Parathyroid adenoma (tissue), 2 donors: ENCODE data around the gene C4BPB.

ENCODE experiments used
- H2AFZ ChIP-seq: fragments of 300-600 bp; sonication (generic); one replicate; pipeline ENCODE4 v1.7.0; 2017; ENCODE audit warnings: antibody characterized with exemption, mild to moderate bottlenecking
- H3K27ac ChIP-seq: fragments of 300-600 bp; sonication (generic); one replicate; pipeline ENCODE4 v1.7.0; 2017
- H3K27me3 ChIP-seq: fragments of 300-600 bp; sonication (generic); one replicate; pipeline ENCODE4 v1.7.0; 2017; ENCODE audit warnings: low read length; ENCODE audit not compliant: control insufficient read depth, insufficient read depth
- H3K36me3 ChIP-seq: fragments of 300-600 bp; sonication (generic); one replicate; pipeline ENCODE4 v1.7.0; 2017; ENCODE audit warnings: low read length; ENCODE audit not compliant: control insufficient read depth, insufficient read depth
- H3K4me1 ChIP-seq: fragments of 300-600 bp; sonication (generic); one replicate; pipeline ENCODE4 v1.7.0; 2017; ENCODE audit warnings: control low read depth
- H3K4me2 ChIP-seq: fragments of 300-600 bp; sonication (generic); one replicate; pipeline ENCODE4 v1.7.0; 2017; ENCODE audit warnings: low read length
- H3K4me3 ChIP-seq: fragments of 300-600 bp; sonication (generic); one replicate; pipeline ENCODE4 v1.7.0; 2017; ENCODE audit warnings: low read depth, low read length
- H3K79me2 ChIP-seq: fragments of 300-600 bp; sonication (generic); one replicate; pipeline ENCODE4 v1.7.0; 2017; ENCODE audit warnings: control low read depth
- H3K9ac ChIP-seq: fragments of 300-600 bp; sonication (generic); one replicate; pipeline ENCODE4 v1.7.0; 2017; ENCODE audit warnings: mild to moderate bottlenecking
- H3K9me3 ChIP-seq: fragments of 300-600 bp; sonication (generic); one replicate; pipeline ENCODE4 v1.7.0; 2017; ENCODE audit warnings: low read length; ENCODE audit not compliant: control insufficient read depth
- TF ChIP-seq, protein P1 (sequence below): fragments of 300-600 bp; sonication (generic); IDR thresholded peaks from one replicate; pipeline ENCODE4 v1.7.0; 2017; ENCODE audit warnings: antibody characterized with exemption, mild to moderate bottlenecking
- donor health status: primary hyperparathyroidism.

The C4BPB gene

DNA sequence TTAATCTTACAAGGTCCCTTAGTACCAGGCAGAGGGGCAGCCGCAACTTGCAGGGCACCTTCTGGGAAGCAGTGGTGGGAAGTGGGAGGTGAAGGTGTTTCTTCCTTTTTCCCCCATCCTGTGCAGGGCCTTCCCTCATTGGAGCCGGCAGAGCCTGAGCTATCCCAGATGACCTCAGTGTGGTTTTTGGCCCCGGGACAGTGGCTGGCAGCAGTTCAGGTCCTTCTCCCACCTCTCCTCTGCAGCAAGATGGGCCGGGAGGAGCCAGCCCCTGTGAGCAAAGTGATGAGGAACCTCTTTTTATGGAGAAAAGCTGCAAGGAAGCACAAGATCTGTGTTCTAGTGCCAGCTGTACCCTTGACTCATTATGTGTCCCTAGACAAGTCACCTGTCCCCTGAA lies 28.8 kb upstream of the C4BPB start:
- Histone ChIP-seq H2AFZ (peak overlapping the region; percentile 11), H3K4me3 (no peak overlapping the region), H3K36me3 (no peaks in the 10 kb centered on the region), H3K27me3 (no peaks in the 10 kb centered on the region), H3K9me3 (no peaks in the 10 kb centered on the region), H3K27ac (no peak overlapping the region), H3K4me1 (no peaks in the 10 kb centered on the region), H3K9ac (no peak overlapping the region), H3K79me2 (no peaks in the 10 kb centered on the region), H3K4me2 (peak overlapping the region; percentile 42)
- TF ChIP-seq, protein P1, sequence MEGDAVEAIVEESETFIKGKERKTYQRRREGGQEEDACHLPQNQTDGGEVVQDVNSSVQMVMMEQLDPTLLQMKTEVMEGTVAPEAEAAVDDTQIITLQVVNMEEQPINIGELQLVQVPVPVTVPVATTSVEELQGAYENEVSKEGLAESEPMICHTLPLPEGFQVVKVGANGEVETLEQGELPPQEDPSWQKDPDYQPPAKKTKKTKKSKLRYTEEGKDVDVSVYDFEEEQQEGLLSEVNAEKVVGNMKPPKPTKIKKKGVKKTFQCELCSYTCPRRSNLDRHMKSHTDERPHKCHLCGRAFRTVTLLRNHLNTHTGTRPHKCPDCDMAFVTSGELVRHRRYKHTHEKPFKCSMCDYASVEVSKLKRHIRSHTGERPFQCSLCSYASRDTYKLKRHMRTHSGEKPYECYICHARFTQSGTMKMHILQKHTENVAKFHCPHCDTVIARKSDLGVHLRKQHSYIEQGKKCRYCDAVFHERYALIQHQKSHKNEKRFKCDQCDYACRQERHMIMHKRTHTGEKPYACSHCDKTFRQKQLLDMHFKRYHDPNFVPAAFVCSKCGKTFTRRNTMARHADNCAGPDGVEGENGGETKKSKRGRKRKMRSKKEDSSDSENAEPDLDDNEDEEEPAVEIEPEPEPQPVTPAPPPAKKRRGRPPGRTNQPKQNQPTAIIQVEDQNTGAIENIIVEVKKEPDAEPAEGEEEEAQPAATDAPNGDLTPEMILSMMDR = no peak

DNA sequence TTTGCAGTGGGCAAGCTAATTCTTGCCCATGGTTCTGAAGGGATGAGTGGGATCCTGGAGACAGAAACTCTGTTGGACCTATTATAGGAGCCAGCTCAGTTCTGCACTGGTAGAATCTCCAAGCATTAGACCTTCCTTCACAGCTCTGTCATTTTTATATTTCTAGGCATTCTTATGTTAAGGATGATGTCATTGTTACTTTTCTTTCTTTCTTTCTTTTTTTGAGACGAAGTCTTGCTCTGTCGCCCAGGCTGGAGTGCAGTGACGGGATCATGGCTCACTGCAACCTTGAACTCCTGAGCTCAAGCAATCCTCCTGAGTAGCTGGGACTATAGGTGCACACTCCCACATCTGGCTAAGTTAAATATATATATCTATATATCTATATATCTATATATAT lies 28.1 kb upstream of the C4BPB start:
- no peak overlapping the region for H3K27ac ChIP-seq
- no peaks in the 10 kb centered on the region for H3K27me3 ChIP-seq
- no peaks in the 10 kb centered on the region for H3K9me3 ChIP-seq
- H3K79me2 ChIP-seq = no peaks in the 10 kb centered on the region
- H2AFZ ChIP-seq = no peak overlapping the region
- H3K4me2 ChIP-seq = no peak overlapping the region
- TF ChIP-seq, protein P1 = no peak
- no peaks in the 10 kb centered on the region for H3K36me3 ChIP-seq
- H3K4me1 ChIP-seq = no peaks in the 10 kb centered on the region
- no peak overlapping the region for H3K9ac ChIP-seq
- no peak overlapping the region for H3K4me3 ChIP-seq

DNA sequence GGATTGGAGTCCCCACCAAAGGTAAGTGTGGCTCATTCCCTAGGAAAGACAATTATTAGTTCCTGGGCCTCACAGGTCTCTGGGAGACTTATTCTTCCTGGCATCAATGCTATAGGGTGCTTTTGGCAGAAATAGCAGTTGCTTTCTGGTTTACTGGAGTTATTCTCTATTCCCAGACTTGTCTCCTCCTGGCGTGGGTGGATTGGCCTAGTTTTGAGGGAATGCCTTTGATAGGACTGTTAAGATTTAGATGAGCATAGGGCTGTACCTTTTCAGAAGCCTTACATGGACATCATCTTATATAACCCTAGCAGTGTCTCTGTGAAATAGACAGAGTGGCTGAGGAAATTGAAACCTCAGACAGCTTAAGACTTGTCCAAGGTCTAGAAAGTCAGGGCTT lies 26.6 kb upstream of the C4BPB start:
- Histone ChIP-seq H3K4me2 (no peak overlapping the region), H2AFZ (no peak overlapping the region), H3K4me3 (no peak overlapping the region), H3K9ac (no peak overlapping the region), H3K9me3 (no peaks in the 10 kb centered on the region), H3K27ac (no peak overlapping the region), H3K4me1 (no peaks in the 10 kb centered on the region), H3K36me3 (no peaks in the 10 kb centered on the region), H3K79me2 (no peaks in the 10 kb centered on the region), H3K27me3 (no peaks in the 10 kb centered on the region)
- TF ChIP-seq, protein P1 = no peak

DNA sequence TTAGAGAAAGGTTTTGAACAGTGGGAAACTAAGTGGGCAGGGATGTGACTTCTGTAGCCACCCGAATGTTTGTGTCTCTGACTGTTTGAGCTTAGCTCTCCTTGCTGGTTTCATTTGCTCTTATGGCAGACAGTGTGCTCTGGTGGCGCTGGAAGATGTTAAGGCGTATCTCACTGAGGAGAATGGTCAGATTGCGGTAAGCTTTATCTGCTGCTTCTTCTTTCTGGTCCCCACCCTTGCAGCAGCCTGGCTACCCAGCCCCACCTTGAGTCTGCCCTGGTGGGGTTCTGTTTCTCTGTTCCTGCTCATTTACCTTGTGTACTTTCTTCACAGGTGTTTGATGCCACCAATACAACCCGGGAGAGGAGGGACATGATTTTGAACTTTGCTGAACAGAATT lies 25.6 kb upstream of the C4BPB start:
- no peaks in the 10 kb centered on the region for H3K79me2 ChIP-seq
- H3K4me3 ChIP-seq = no peak overlapping the region
- H2AFZ ChIP-seq = no peak overlapping the region
- no peaks in the 10 kb centered on the region for H3K36me3 ChIP-seq
- TF ChIP-seq, protein P1 = no peak
- no peak overlapping the region for H3K9ac ChIP-seq
- H3K27me3 ChIP-seq = no peaks in the 10 kb centered on the region
- H3K4me2 ChIP-seq = no peak overlapping the region
- H3K4me1 ChIP-seq = no peaks in the 10 kb centered on the region
- H3K27ac ChIP-seq = no peak overlapping the region
- no peaks in the 10 kb centered on the region for H3K9me3 ChIP-seq

DNA sequence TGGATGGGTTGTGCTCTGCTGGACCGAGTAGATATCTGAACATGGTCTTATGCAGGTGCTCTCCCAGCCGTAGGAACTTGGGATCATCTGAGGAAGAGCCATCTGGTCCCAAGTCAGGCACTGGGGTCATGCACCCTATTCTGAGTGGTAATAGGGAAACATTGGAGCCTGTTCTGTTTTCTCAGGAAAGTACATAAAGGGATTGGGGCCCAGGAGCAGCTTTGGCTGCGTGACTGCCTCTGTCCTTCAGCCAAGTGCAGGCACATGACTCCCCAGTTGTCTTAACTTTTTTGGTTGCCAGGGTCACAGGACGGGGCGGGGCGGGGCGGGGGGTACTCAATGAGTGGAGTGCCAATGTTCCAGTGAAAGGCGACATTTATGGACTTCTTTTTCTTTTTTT lies 24.1 kb upstream of the C4BPB start:
- Histone ChIP-seq H3K4me2 (no peak overlapping the region), H3K79me2 (no peaks in the 10 kb centered on the region), H3K36me3 (no peaks in the 10 kb centered on the region), H3K27me3 (no peaks in the 10 kb centered on the region), H3K9me3 (no peaks in the 10 kb centered on the region), H3K27ac (no peak overlapping the region), H3K4me1 (no peaks in the 10 kb centered on the region), H3K4me3 (no peak overlapping the region), H3K9ac (no peak overlapping the region), H2AFZ (no peak overlapping the region)
- TF ChIP-seq, protein P1 = no peak
